HepG2 (cell line): ENCODE results near the gene SFPQ. TPM values are rescaled to one million over a fixed set of nuclear protein-coding genes. Genes with fewer than 3 reads are reported as not detected.

Experiments
- ATF4 ChIP-seq, 2 experiments: fragments of 450-650 bp in 1 of 2; sonication (generic) in 1 of 2; formaldehyde crosslinking; IDR thresholded peaks; 2 replicates each; pipeline versions ENCODE4 v1.5.0 to v1.8.0; 2020 to 2022; ENCODE audit warnings: mild to moderate bottlenecking in 1 of 2, missing genetic modification reagents in 1 of 2
- CC2D1A ChIP-seq: sonication (generic); formaldehyde crosslinking; IDR thresholded peaks from 2 replicates; pipeline ENCODE4 v1.8.1; 2023; ENCODE audit warnings: mild to moderate bottlenecking, missing genetic modification reagents
- FOXK2 ChIP-seq: fragments of 450-650 bp; IDR thresholded peaks from 2 replicates; pipeline ENCODE4 v1.6.1; 2016
- FUBP1 ChIP-seq: sonication (generic); formaldehyde crosslinking; IDR thresholded peaks from 2 replicates; pipeline ENCODE4 v1.5.1; 2020; ENCODE audit warnings: missing genetic modification reagents, mild to moderate bottlenecking, borderline replicate concordance
- HMGXB4 ChIP-seq, 2 experiments: sonication (generic) in 1 of 2; formaldehyde crosslinking in 1 of 2; IDR thresholded peaks; 2 replicates each; pipeline versions ENCODE4 v1.4.0 to v1.6.1; 2018 to 2020; ENCODE audit warnings: missing genetic modification reagents in 2 of 2, borderline replicate concordance in 1 of 2, low read depth in 1 of 2, mild to moderate bottlenecking in 1 of 2, missing biosample characterization in 1 of 2
- HOXA7 ChIP-seq: sonication (generic); formaldehyde crosslinking; IDR thresholded peaks from 2 replicates; pipeline ENCODE4 v1.8.1; 2022; ENCODE audit warnings: mild to moderate bottlenecking, missing genetic modification reagents, moderate library complexity
- ISX ChIP-seq: sonication (generic); formaldehyde crosslinking; conservative IDR thresholded peaks from 2 replicates; pipeline ENCODE4 v1.5.0; 2020; ENCODE audit warnings: missing genetic modification reagents
- KAT8 ChIP-seq: IDR thresholded peaks from 2 replicates; pipeline ENCODE4 v1.6.1; 2016; ENCODE audit warnings: missing genetic modification reagents, missing compliant biosample characterization
- KLF12 ChIP-seq: sonication (generic); formaldehyde crosslinking; IDR thresholded peaks from 2 replicates; pipeline ENCODE4 v1.4.0; 2020; ENCODE audit warnings: missing genetic modification reagents, borderline replicate concordance
- KMT2B ChIP-seq: IDR thresholded peaks from 2 replicates; pipeline ENCODE4 v1.6.1; 2016; ENCODE audit warnings: missing genetic modification reagents, missing compliant biosample characterization
- POGK ChIP-seq: sonication (generic); formaldehyde crosslinking; conservative IDR thresholded peaks from 2 replicates; pipeline ENCODE4 v1.8.0; 2022; ENCODE audit warnings: mild to moderate bottlenecking, moderate library complexity, missing genetic modification reagents
- PPARG ChIP-seq: conservative IDR thresholded peaks from 2 replicates; pipeline ENCODE4 v1.6.1; 2016; ENCODE audit warnings: missing biosample characterization, missing genetic modification reagents
- SMYD3 ChIP-seq: sonication (generic); formaldehyde crosslinking; IDR thresholded peaks from 2 replicates; pipeline ENCODE4 v1.8.1; 2023; ENCODE audit warnings: mild to moderate bottlenecking, missing genetic modification reagents
- SRSF9 ChIP-seq: fragments of 200-400 bp; formaldehyde crosslinking; IDR thresholded peaks from 2 replicates; pipeline ENCODE4 v1.6.1; 2018; ENCODE audit warnings: borderline replicate concordance, mild to moderate bottlenecking, low read depth, low read length; ENCODE audit not compliant: insufficient read depth, poor library complexity, severe bottlenecking
- SSRP1 ChIP-seq: IDR thresholded peaks from 2 replicates; pipeline ENCODE4 v1.6.1; 2016; ENCODE audit warnings: control low read depth
- YEATS4 ChIP-seq: sonication (generic); formaldehyde crosslinking; IDR thresholded peaks from 2 replicates; pipeline ENCODE4 v1.4.0; 2020; ENCODE audit warnings: missing genetic modification reagents, borderline replicate concordance
- YY1 ChIP-seq: IDR thresholded peaks from 2 replicates; pipeline ENCODE4 v1.6.1; 2011; ENCODE audit warnings: low read length, low read depth, moderate library complexity, mild to moderate bottlenecking; ENCODE audit not compliant: insufficient read depth, insufficient replicate concordance
- ZFP82 ChIP-seq: sonication (generic); formaldehyde crosslinking; IDR thresholded peaks from 2 replicates; pipeline ENCODE4 v1.5.1; 2020; ENCODE audit warnings: mild to moderate bottlenecking, missing genetic modification reagents, borderline replicate concordance
- ZNF577 ChIP-seq: sonication (generic); formaldehyde crosslinking; IDR thresholded peaks from 2 replicates; pipeline ENCODE4 v1.4.0; 2020; ENCODE audit warnings: mild to moderate bottlenecking, low read depth, missing genetic modification reagents, borderline replicate concordance
- ZNF629 ChIP-seq: sonication (generic); formaldehyde crosslinking; conservative IDR thresholded peaks from 2 replicates; pipeline ENCODE4 v1.5.0; 2020; ENCODE audit warnings: missing genetic modification reagents
- ZNF816 ChIP-seq: sonication (generic); formaldehyde crosslinking; IDR thresholded peaks from 2 replicates; pipeline ENCODE4 v1.8.0; 2022; ENCODE audit warnings: missing genetic modification reagents, mild to moderate bottlenecking, borderline replicate concordance
- polyA plus RNA-seq, 8 experiments: library from polyadenylated mRNA; depleted of rRNA in 3 of 8; stranded (reverse) in 7 of 8; unstranded in 1 of 8; fragments of >200 nt; fragmentation: Illumina TruSeq in 4 of 8; extraction: Trizol in 4 of 8; gene quantifications; 2 replicates each; pipeline versions ENCODE4 v1.2.1 to v1.2.3, GENCODE V29; 2011 to 2016; ENCODE audit warnings: low read depth in 4 of 8, missing spikeins in 1 of 8, mixed read lengths in 1 of 8; ENCODE audit not compliant: insufficient read depth in 1 of 8
- total RNA-seq, 5 experiments: library from RNA; depleted of rRNA; stranded (reverse); fragments of >200 nt; fragmentation: Illumina TruSeq; extraction: Trizol; gene quantifications; 2 replicates each; pipeline ENCODE4 v1.2.3, GENCODE V29; 2016; ENCODE audit warnings: low read depth in 1 of 5

SFPQ gene
- total and polyA plus RNA-seq, 2 of the 13 experiments (the other 11 are each of a cell fraction or from before 2014, with no cell fraction given) = 101 to 292 TPM

- TF ChIP-seq HMGXB4 (CRISPR knock-in tag; IDR thresholded peaks at IDR 0.05; ENCODE audit: borderline replicate concordance in 1 of 2, low read depth in 1 of 2) = peak; percentile 83 to 84; a peak in 3 of 4 replicates
- no peak for TF ChIP-seq ATF4 (CRISPR knock-in tag; IDR thresholded peaks at IDR 0.05)
- TF ChIP-seq YY1 = peak; percentile 95
- no peak for TF ChIP-seq SSRP1 (CRISPR knock-in tag)
- TF ChIP-seq FUBP1 = no peak
- TF ChIP-seq CC2D1A (CRISPR knock-in tag) = no peak
- no peak for TF ChIP-seq POGK (CRISPR knock-in tag)
- no peak; the same call in 1 of the 2 replicates for TF ChIP-seq SMYD3 (CRISPR knock-in tag)
- peak; percentile 84 for TF ChIP-seq YEATS4 (CRISPR knock-in tag)
- peak; percentile 91 for TF ChIP-seq KAT8 (CRISPR knock-in tag)
- TF ChIP-seq KMT2B (CRISPR knock-in tag) = peak; percentile 50; the same call in 1 of the 2 replicates
- no peak for TF ChIP-seq HOXA7
- TF ChIP-seq ZFP82 (CRISPR knock-in tag) = peak; percentile 67; the same call in 1 of the 2 replicates
- TF ChIP-seq SRSF9 = no peak
- no peak for TF ChIP-seq ZNF577 (CRISPR knock-in tag)
- TF ChIP-seq KLF12 = peak; percentile 72; the same call in 1 of the 2 replicates
- TF ChIP-seq PPARG (CRISPR knock-in tag) = no peak
- TF ChIP-seq ISX = no peak
- peak; percentile 31; the same call in 1 of the 2 replicates for TF ChIP-seq FOXK2
- peak; percentile 86; the same call in 1 of the 2 replicates for TF ChIP-seq ZNF816 (CRISPR knock-in tag)
- no peak for TF ChIP-seq ZNF629
Observed at GRCh38 chr1:35192853-35193664, at the start of gene SFPQ (continued).
